ENCODE results near the gene COCH. TPM values are rescaled to one million over a fixed set of nuclear protein-coding genes. Genes with fewer than 3 reads are reported as not detected.
A peak's percentile ranks its signal among the peaks of the same experiment; 100 is the strongest.

COCH gene
- total and polyA plus RNA-seq, 2 donors (not counting 1 experiment from before 2014, with no cell fraction given): 24.5 to 25.7 TPM

GRCh38 chr14:30874999-30875787, 834 bp downstream of the COCH start:
- CTCF ChIA-PET: no interaction called here
- Histone ChIP-seq H3K4me3 (ENCODE audit: control extremely low read depth in 1 of 5, extremely low read depth in 1 of 5, insufficient read depth in 1 of 5, low read depth in 2 of 5, low read length in 4 of 5) (peak overlapping the region; percentile 15 to 83 (median 69)), H4K20me1 (ENCODE audit: control insufficient read depth, insufficient read depth, low read length, poor library complexity, severe bottlenecking) (no peaks in the 10 kb centered on the region), H3K4me1 (ENCODE audit: control insufficient read depth in 2 of 2, insufficient read depth in 2 of 2, low read length in 2 of 2) (peaks cover 20 to 21% of the 10 kb centered on the region in 2 donors), H3K9me3 (ENCODE audit: control extremely low read depth in 1 of 3, control insufficient read depth in 2 of 3, insufficient read depth in 1 of 3, low read length in 2 of 3) (peaks cover 0 to 5% (median 0%) of the 10 kb centered on the region in 3 donors), H3K79me2 (ENCODE audit: control insufficient read depth, insufficient read depth, low read length) (no peaks in the 10 kb centered on the region), H2AFZ (ENCODE audit: insufficient read depth, low read depth, low read length, poor library complexity, severe bottlenecking) (peak overlapping the region; percentile 88), H3K27me3 (replicated peaks in 1 of 4; ENCODE audit: control extremely low read depth in 1 of 4, control insufficient read depth in 3 of 4, insufficient read depth in 4 of 4, low read length in 3 of 4) (peaks cover 0 to 23% (median 12%) of the 10 kb centered on the region in 4 experiments), H3K9ac (ENCODE audit: low read length) (peak overlapping the region; percentile 71), H3K36me3 (replicated peaks in 1 of 2; ENCODE audit: control extremely low read depth in 1 of 2, control insufficient read depth in 1 of 2, extremely low read depth in 1 of 2, insufficient read depth in 2 of 2, low read length in 1 of 2) (no peaks in the 10 kb centered on the region), H3K27ac (ENCODE audit: low read length in 2 of 2) (no peak overlapping the region), H3K4me2 (replicated peaks; ENCODE audit: low read depth, low read length, poor library complexity, severe bottlenecking) (peak overlapping the region; percentile 95)
- peak; percentile 18 for ATAC-seq (ENCODE audit: low read depth)
- intact Hi-C loops (cut with micrococcal nuclease): loop anchor here (10.0 kb wide), 1 partner anchor 690 kb away; the partner anchor contains the start of gene NUBPL
- POLR2A ChIA-PET: interaction anchor here (0.7 kb wide), 1 partner anchor 13 kb away, joined by 3 read pairs; no protein-coding TSS in a partner anchor
- TF ChIP-seq CTCF (IDR thresholded peaks at IDR 0.05): no peak
- no peak for TF ChIP-seq EZH2 (IDR thresholded peaks at IDR 0.05; ENCODE audit: borderline replicate concordance, insufficient read depth, low read depth, low read length, poor library complexity, severe bottlenecking)
- Mint-ChIP-seq H3K4me1 (peaks cover 25% of the 10 kb centered on the region), H3K4me3 (peak overlapping the region; percentile 92), H3K27ac (peak overlapping the region; percentile 71), H3K9me3 (ENCODE audit: insufficient read depth) (no peaks in the 10 kb centered on the region), H3K27me3 (peaks cover 10% of the 10 kb centered on the region)
- DNase-seq: peak; percentile 50
- WGBS (ENCODE audit: insufficient coverage): 4% methylated on average over 39 of the region's 48 CpGs

- ChIA-PET CTCF (no interaction called here), POLR2A (interaction anchor here (0.7 kb wide), 1 partner anchor 12 kb away, joined by 3 read pairs; no protein-coding TSS in a partner anchor)
- intact Hi-C loops (cut with micrococcal nuclease): loop anchor here (10.0 kb wide), 1 partner anchor 689 kb away; the partner anchor contains the start of gene NUBPL
- peaks cover 20 to 21% of the 10 kb centered on the region in 2 donors for H3K4me1 ChIP-seq (ENCODE audit: control insufficient read depth in 2 of 2, insufficient read depth in 2 of 2, low read length in 2 of 2)
- TF ChIP-seq EZH2 (IDR thresholded peaks at IDR 0.05; ENCODE audit: borderline replicate concordance, insufficient read depth, low read depth, low read length, poor library complexity, severe bottlenecking) (no peak), CTCF (IDR thresholded peaks at IDR 0.05) (no peak)
- no peak for DNase-seq
- Mint-ChIP-seq H3K27me3 (peaks cover 10% of the 10 kb centered on the region), H3K9me3 (ENCODE audit: insufficient read depth) (no peaks in the 10 kb centered on the region), H3K4me1 (peaks cover 25% of the 10 kb centered on the region), H3K27ac (peak overlapping the region; percentile 71), H3K4me3 (peak overlapping the region; percentile 92)
- peak overlapping the region; percentile 95 for H3K4me2 ChIP-seq (replicated peaks; ENCODE audit: low read depth, low read length, poor library complexity, severe bottlenecking)
- H3K27ac ChIP-seq (ENCODE audit: low read length in 2 of 2): no peak overlapping the region
- peaks cover 0 to 5% (median 0%) of the 10 kb centered on the region in 3 donors for H3K9me3 ChIP-seq (ENCODE audit: control extremely low read depth in 1 of 3, control insufficient read depth in 2 of 3, insufficient read depth in 1 of 3, low read length in 2 of 3)
- peak overlapping the region; percentile 88 for H2AFZ ChIP-seq (ENCODE audit: insufficient read depth, low read depth, low read length, poor library complexity, severe bottlenecking)
- ATAC-seq (ENCODE audit: low read depth): no peak
- peak overlapping the region in 3 of 5 experiments; percentile 57 to 70 (median 69) for H3K4me3 ChIP-seq (ENCODE audit: control extremely low read depth in 1 of 5, extremely low read depth in 1 of 5, insufficient read depth in 1 of 5, low read depth in 2 of 5, low read length in 4 of 5)
- H3K36me3 ChIP-seq (replicated peaks in 1 of 2; ENCODE audit: control extremely low read depth in 1 of 2, control insufficient read depth in 1 of 2, extremely low read depth in 1 of 2, insufficient read depth in 2 of 2, low read length in 1 of 2): no peaks in the 10 kb centered on the region
- no peaks in the 10 kb centered on the region for H4K20me1 ChIP-seq (ENCODE audit: control insufficient read depth, insufficient read depth, low read length, poor library complexity, severe bottlenecking)
- no peak overlapping the region for H3K9ac ChIP-seq (ENCODE audit: low read length)
- 71% methylated on average over 1 of the region's 9 CpGs for WGBS (ENCODE audit: insufficient coverage)
- H3K27me3 ChIP-seq (replicated peaks in 1 of 4; ENCODE audit: control extremely low read depth in 1 of 4, control insufficient read depth in 3 of 4, insufficient read depth in 4 of 4, low read length in 3 of 4): peaks cover 0 to 23% (median 12%) of the 10 kb centered on the region in 4 experiments
- H3K79me2 ChIP-seq (ENCODE audit: control insufficient read depth, insufficient read depth, low read length): no peaks in the 10 kb centered on the region
Measured at GRCh38 chr14:30875788-30876053, 1.4 kb downstream of the COCH start.
